ENCODE results near the gene OGFOD2. TPM values are rescaled to one million over a fixed set of nuclear protein-coding genes. Genes with fewer than 3 reads are reported as not detected.

The OGFOD2 gene
- total and polyA plus RNA-seq, 9 of the 15 experiments (the other 6 are each of a cell fraction or from before 2014, with no cell fraction given) = 1.4 to 111 (median 18.5) TPM

GRCh38 chr12:122965851-122966742, 8.9 kb upstream of the OGFOD2 start, which contains the start of gene ABCB9 (continued):
- TF ChIP-seq, protein P1, sequence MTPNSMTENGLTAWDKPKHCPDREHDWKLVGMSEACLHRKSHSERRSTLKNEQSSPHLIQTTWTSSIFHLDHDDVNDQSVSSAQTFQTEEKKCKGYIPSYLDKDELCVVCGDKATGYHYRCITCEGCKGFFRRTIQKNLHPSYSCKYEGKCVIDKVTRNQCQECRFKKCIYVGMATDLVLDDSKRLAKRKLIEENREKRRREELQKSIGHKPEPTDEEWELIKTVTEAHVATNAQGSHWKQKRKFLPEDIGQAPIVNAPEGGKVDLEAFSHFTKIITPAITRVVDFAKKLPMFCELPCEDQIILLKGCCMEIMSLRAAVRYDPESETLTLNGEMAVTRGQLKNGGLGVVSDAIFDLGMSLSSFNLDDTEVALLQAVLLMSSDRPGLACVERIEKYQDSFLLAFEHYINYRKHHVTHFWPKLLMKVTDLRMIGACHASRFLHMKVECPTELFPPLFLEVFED (CRISPR knock-in tag; conservative IDR thresholded peaks at IDR 0.05) = no peak
- peak; percentile 79 for TF ChIP-seq PBX2 (CRISPR knock-in tag; IDR thresholded peaks at IDR 0.05; ENCODE audit: low read depth)
- TF ChIP-seq PBX2 (tag; conservative IDR thresholded peaks at IDR 0.05; ENCODE audit: low read depth) = no peak
- no peak for TF ChIP-seq SP2 (IDR thresholded peaks at IDR 0.05; ENCODE audit: extremely low read depth, low read depth, low read length, poor library complexity, severe bottlenecking)
- TF ChIP-seq YBX1 (IDR thresholded peaks at IDR 0.05) = no peak
- TF ChIP-seq MXI1 (IDR thresholded peaks at IDR 0.05; ENCODE audit: low read depth, low read length) = no peak
- no peak for TF ChIP-seq ELF4 (CRISPR knock-in tag; IDR thresholded peaks at IDR 0.05)
- no peak for TF ChIP-seq ZNF277 (CRISPR knock-in tag; IDR thresholded peaks at IDR 0.05; ENCODE audit: borderline replicate concordance)
- TF ChIP-seq, protein P2, sequence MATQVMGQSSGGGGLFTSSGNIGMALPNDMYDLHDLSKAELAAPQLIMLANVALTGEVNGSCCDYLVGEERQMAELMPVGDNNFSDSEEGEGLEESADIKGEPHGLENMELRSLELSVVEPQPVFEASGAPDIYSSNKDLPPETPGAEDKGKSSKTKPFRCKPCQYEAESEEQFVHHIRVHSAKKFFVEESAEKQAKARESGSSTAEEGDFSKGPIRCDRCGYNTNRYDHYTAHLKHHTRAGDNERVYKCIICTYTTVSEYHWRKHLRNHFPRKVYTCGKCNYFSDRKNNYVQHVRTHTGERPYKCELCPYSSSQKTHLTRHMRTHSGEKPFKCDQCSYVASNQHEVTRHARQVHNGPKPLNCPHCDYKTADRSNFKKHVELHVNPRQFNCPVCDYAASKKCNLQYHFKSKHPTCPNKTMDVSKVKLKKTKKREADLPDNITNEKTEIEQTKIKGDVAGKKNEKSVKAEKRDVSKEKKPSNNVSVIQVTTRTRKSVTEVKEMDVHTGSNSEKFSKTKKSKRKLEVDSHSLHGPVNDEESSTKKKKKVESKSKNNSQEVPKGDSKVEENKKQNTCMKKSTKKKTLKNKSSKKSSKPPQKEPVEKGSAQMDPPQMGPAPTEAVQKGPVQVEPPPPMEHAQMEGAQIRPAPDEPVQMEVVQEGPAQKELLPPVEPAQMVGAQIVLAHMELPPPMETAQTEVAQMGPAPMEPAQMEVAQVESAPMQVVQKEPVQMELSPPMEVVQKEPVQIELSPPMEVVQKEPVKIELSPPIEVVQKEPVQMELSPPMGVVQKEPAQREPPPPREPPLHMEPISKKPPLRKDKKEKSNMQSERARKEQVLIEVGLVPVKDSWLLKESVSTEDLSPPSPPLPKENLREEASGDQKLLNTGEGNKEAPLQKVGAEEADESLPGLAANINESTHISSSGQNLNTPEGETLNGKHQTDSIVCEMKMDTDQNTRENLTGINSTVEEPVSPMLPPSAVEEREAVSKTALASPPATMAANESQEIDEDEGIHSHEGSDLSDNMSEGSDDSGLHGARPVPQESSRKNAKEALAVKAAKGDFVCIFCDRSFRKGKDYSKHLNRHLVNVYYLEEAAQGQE (IDR thresholded peaks at IDR 0.05; ENCODE audit: borderline replicate concordance) = no peak
- TF ChIP-seq, protein P2 (CRISPR knock-in tag; IDR thresholded peaks at IDR 0.05; ENCODE audit: low read depth) = 0 out of 2 replicates have a peak, but pooled peaks have one; percentile 38
- TF ChIP-seq, protein P3, sequence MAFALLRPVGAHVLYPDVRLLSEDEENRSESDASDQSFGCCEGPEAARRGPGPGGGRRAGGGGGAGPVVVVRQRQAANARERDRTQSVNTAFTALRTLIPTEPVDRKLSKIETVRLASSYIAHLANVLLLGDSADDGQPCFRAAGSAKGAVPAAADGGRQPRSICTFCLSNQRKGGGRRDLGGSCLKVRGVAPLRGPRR (CRISPR knock-in tag; IDR thresholded peaks at IDR 0.05) = no peak
- no peak for TF ChIP-seq HIVEP1 (CRISPR knock-in tag; IDR thresholded peaks at IDR 0.05)
- no peak for TF ChIP-seq PHTF2 (CRISPR knock-in tag; IDR thresholded peaks at IDR 0.05)

Measured in K562 (cell line).